GM12878 (cell line): ENCODE results near the gene LMLN. TPM values are rescaled to one million over a fixed set of nuclear protein-coding genes. Genes with fewer than 3 reads are reported as not detected.
"Not testable (repeated sequence)": the region's sequence is repeated elsewhere in the genome, so short reads cannot be mapped to it uniquely, and the experiment has no call there.

Experiments
- ATAC-seq: fragments of 200-7000 bp; cut with Tn5 transposase; 3 replicates; pipeline ENCODE4 v1.9.1; 2020; ENCODE audit warnings: mild to moderate bottlenecking, moderate library complexity
- BruUV-seq: library from RNA; stranded (reverse); fragments of 400-500 nt; replicated peaks from 2 replicates; lab custom pipeline; 2021; lab: Mats Ljungman, UMichigan
- CTCF ChIA-PET: fragments of 300-600 bp; sonication (Branson Sonifier 250); formaldehyde crosslinking; extraction: SDS; loops from one replicate; lab custom pipeline; 2021; ENCODE audit warnings: inconsistent platforms; lab: Yijun Ruan, JAX
- POLR2A ChIA-PET: fragments of 350-600 bp; formaldehyde crosslinking; extraction: SDS; loops from one replicate; lab custom pipeline; 2021; ENCODE audit warnings: inconsistent platforms; lab: Charles Lee
- RAD21 ChIA-PET: fragments of 300-600 bp; sonication (Branson Sonifier 250); formaldehyde crosslinking; loops from one replicate; lab custom pipeline; 2023; ENCODE audit warnings: antibody characterized with exemption; ENCODE audit not compliant: unreplicated experiment; lab: Charles Lee
- SMC1A ChIA-PET: fragments of 300-600 bp; sonication (Branson Sonifier 250); formaldehyde crosslinking; loops from one replicate; lab custom pipeline; 2023; ENCODE audit not compliant: unreplicated experiment, uncharacterized antibody; lab: Charles Lee
- DNase-seq: peaks from one replicate; pipeline ENCODE4 v3.0.0-alpha.2; 2011; ENCODE audit warnings: low read depth, low spot score
- FAIRE-seq: peaks from 3 replicates; lab custom pipeline; 2011; peaks lifted over from hg19 to GRCh38; lab: Jason Lieb, UNC
- H2AFZ ChIP-seq: 2 replicates; pipeline ENCODE4 v1.6.0; 2011; ENCODE audit warnings: low read depth, low read length, control low read depth; ENCODE audit not compliant: control insufficient read depth
- H3K27ac ChIP-seq: 2 replicates; pipeline ENCODE4 v1.5.1; 2011; ENCODE audit warnings: control low read depth; ENCODE audit not compliant: control insufficient read depth, insufficient read depth
- H3K27me3 ChIP-seq, 2 experiments: replicated peaks in 1 of 2; 2 replicates each; pipeline versions ENCODE4 v1.6.0 to v1.6.1; 2011; ENCODE audit warnings: low read length in 1 of 2; ENCODE audit not compliant: control insufficient read depth in 2 of 2, insufficient read depth in 2 of 2
- H3K36me3 ChIP-seq, 2 experiments: 2 replicates each; pipeline ENCODE4 v1.5.1; 2011; ENCODE audit warnings: low read length in 1 of 2; ENCODE audit not compliant: control insufficient read depth in 2 of 2, insufficient read depth in 2 of 2
- H3K4me1 ChIP-seq: 2 replicates; pipeline ENCODE4 v1.6.1; 2011; ENCODE audit warnings: mild to moderate bottlenecking, low read length, moderate library complexity, mixed read lengths; ENCODE audit not compliant: control insufficient read depth, insufficient read depth
- H3K4me2 ChIP-seq: 2 replicates; pipeline ENCODE4 v1.6.0; 2011; ENCODE audit warnings: control low read depth; ENCODE audit not compliant: control insufficient read depth, insufficient read depth
- H3K4me3 ChIP-seq: fragments of 200-600 bp; sonication (generic); 2 replicates; pipeline ENCODE4 v1.5.1; 2016
- H3K79me2 ChIP-seq: 2 replicates; pipeline ENCODE4 v1.6.0; 2011; ENCODE audit warnings: low read length; ENCODE audit not compliant: control insufficient read depth, insufficient read depth
- H3K9ac ChIP-seq: 2 replicates; pipeline ENCODE4 v1.8.0; 2011; ENCODE audit warnings: low read length, control low read depth, mixed read lengths; ENCODE audit not compliant: control insufficient read depth, insufficient read depth
- H3K9me3 ChIP-seq: replicated peaks from 3 replicates; pipeline ENCODE4 v1.5.1; 2011; ENCODE audit warnings: mild to moderate bottlenecking, low read length; ENCODE audit not compliant: control insufficient read depth, insufficient read depth
- H4K20me1 ChIP-seq: 2 replicates; pipeline ENCODE4 v1.6.0; 2011; ENCODE audit not compliant: control insufficient read depth, insufficient read depth
- PRDM15 ChIP-seq: fragments of 450-650 bp; formaldehyde crosslinking; IDR thresholded peaks from 2 replicates; pipeline ENCODE4 v1.4.0; 2020; ENCODE audit warnings: mild to moderate bottlenecking, moderate library complexity
- SMAD5 ChIP-seq: IDR thresholded peaks from 2 replicates; pipeline ENCODE4 v1.6.1; 2016; ENCODE audit warnings: antibody characterized with exemption, low read depth
- WGBS: methylation state at CpG from one replicate; pipeline ENCODE4 v1.1.6; 2016; ENCODE audit warnings: low lambda C conversion rate; ENCODE audit not compliant: insufficient replicate concordance, insufficient coverage; ENCODE audit errors: missing lambda C conversion rate; 5-methylcytosine and 5-hydroxymethylcytosine counted together
- in situ Hi-C: fragments of 300-500 bp; cut with MboI; formaldehyde crosslinking; loops from 9 replicates; pipeline ENCODE4 v1.14.3; 2018; ENCODE audit warnings: mixed read lengths
- intact Hi-C: fragments of 100-400 bp; cut with micrococcal nuclease; formaldehyde crosslinking; loops from one replicate; pipeline ENCODE4 v1.14.2; 2022; ENCODE audit not compliant: unreplicated experiment
- polyA plus RNA-seq, 11 experiments: library from polyadenylated mRNA; depleted of rRNA in 4 of 11; unstranded in 6 of 11; stranded (reverse) in 5 of 11; fragments of >200 nt; fragmentation: Nextera tagmentation in 4 of 11; fragmentation: Illumina TruSeq in 1 of 11; extraction: Ambion mirVana in 4 of 11; extraction: Trizol in 1 of 11; gene quantifications; 1 replicate in 1 of 11; 2 replicates in 10 of 11; pipeline versions ENCODE4 v1.2.1 to v1.2.3, GENCODE V29; 2011 to 2016; ENCODE audit warnings: inconsistent platforms in 2 of 11, missing spikeins in 2 of 11, low read depth in 1 of 11
- total RNA-seq, 4 experiments: library from RNA; depleted of rRNA in 3 of 4; stranded (reverse); fragments of >200 nt in 3 of 4; fragmentation: Illumina TruSeq in 1 of 4; extraction: Trizol in 1 of 4; gene quantifications; 2 replicates each; pipeline versions ENCODE4 v1.2.1 to v1.2.3, GENCODE V29; 2013 to 2021

Gene LMLN
- total and polyA plus RNA-seq, 10 of the 15 experiments (the other 5 are each of a cell fraction or from before 2014, with no cell fraction given): 0.02 to 1.7 (median 0.81) TPM

- no peaks in the 10 kb centered on the region for H3K27me3 ChIP-seq
- in situ Hi-C loops (no loop called here), intact Hi-C loops (no loop called here)
- ChIA-PET SMC1A (interaction anchor here (0.6 kb wide), 1 partner anchor 8 kb away, joined by 3 read pairs; no protein-coding TSS in a partner anchor), POLR2A (no interaction called here), CTCF (interaction anchor here (0.7 kb wide), 2 partner anchors 10 to 14 kb away, joined by 3 read pairs; no protein-coding TSS in a partner anchor), RAD21 (no interaction called here)
- H3K79me2 ChIP-seq: no peaks in the 10 kb centered on the region
- no peak overlapping the region for H3K4me2 ChIP-seq
- no peak overlapping the region for H3K9ac ChIP-seq
- H3K9me3 ChIP-seq: peaks cover 4% of the 10 kb centered on the region; the same call in 1 of the 3 replicates
- H3K27ac ChIP-seq: no peak overlapping the region
- BruUV-seq: no TSS peak
- no peak overlapping the region for H2AFZ ChIP-seq
- H3K4me1 ChIP-seq: peaks cover 6% of the 10 kb centered on the region
- FAIRE-seq (no peak), ATAC-seq (no peak), DNase-seq (no peak)
- no peaks in the 10 kb centered on the region for H3K36me3 ChIP-seq
- H3K4me3 ChIP-seq: no peak overlapping the region
- 88% methylated on average over 5 of the region's 5 CpGs for WGBS
- H4K20me1 ChIP-seq: no peaks in the 10 kb centered on the region
- TF ChIP-seq SMAD5: no peak
- TF ChIP-seq PRDM15: no peak
These were observed 3.1 kb downstream of the LMLN start for GRCh38 chr3:197963019-197963637.

- DNase-seq, H3K36me3 ChIP-seq, SMC1A ChIA-PET, H4K20me1 ChIP-seq, H3K4me2 ChIP-seq, ATAC-seq, H3K27ac ChIP-seq, H3K4me1 ChIP-seq, CTCF ChIA-PET, H3K9me3 ChIP-seq, H3K79me2 ChIP-seq, H3K4me3 ChIP-seq, BruUV-seq, FAIRE-seq, H3K27me3 ChIP-seq, H3K9ac ChIP-seq, RAD21 ChIA-PET, intact Hi-C loops, H2AFZ ChIP-seq, in situ Hi-C loops, POLR2A ChIA-PET: not testable (repeated sequence)
- WGBS: 60% methylated on average over 8 of the region's 8 CpGs
These were observed 7.4 kb downstream of the LMLN start for GRCh38 chr3:197967337-197967989.
